A549 (cell line): ENCODE data around the gene KCNV2.

Source experiments
- BHLHE40 ChIP-seq: IDR thresholded peaks from 2 replicates; pipeline ENCODE4 v1.6.1; 2012; ENCODE audit warnings: low read depth, low read length, inconsistent platforms
- CTCF ChIP-seq: fragments of >200 bp; sonication (Bioruptor Twin); formaldehyde crosslinking; IDR thresholded peaks from 3 replicates; pipeline ENCODE4 v1.5.1; 2016
- KDM1A ChIP-seq: fragments of 200-600 bp; sonication (generic); IDR thresholded peaks from 2 replicates; pipeline ENCODE4 v1.6.1; 2016; ENCODE audit warnings: low read depth, mild to moderate bottlenecking
- NFE2L2 ChIP-seq: fragments of 150-350 bp; conservative IDR thresholded peaks from 2 replicates; pipeline ENCODE4 v1.6.1; 2014; ENCODE audit warnings: low read length
- POLR2A ChIP-seq: IDR thresholded peaks from 2 replicates; pipeline ENCODE4 v1.6.1; 2012; ENCODE audit warnings: mild to moderate bottlenecking, low read length
- RAD21 ChIP-seq, 2 experiments: fragments of >200 bp in 1 of 2; sonication (Bioruptor Twin) in 1 of 2; formaldehyde crosslinking in 1 of 2; IDR thresholded peaks in 1 of 2; conservative IDR thresholded peaks in 1 of 2; 2 replicates in 1 of 2; 3 replicates in 1 of 2; pipeline ENCODE4 v1.6.1; 2012 to 2018; ENCODE audit warnings: inconsistent platforms in 1 of 2
- ZSCAN20 ChIP-seq: fragments of 250-450 bp; sonication (Bioruptor Pico); IDR thresholded peaks from 2 replicates; pipeline ENCODE4 v1.8.0; 2022; ENCODE audit warnings: mild to moderate bottlenecking, moderate library complexity
- TF ChIP-seq, protein P1 (sequence below): fragments of 250-450 bp; sonication (Bioruptor Pico); IDR thresholded peaks from 2 replicates; pipeline ENCODE4 v1.5.0; 2021; ENCODE audit warnings: mild to moderate bottlenecking, moderate library complexity, borderline replicate concordance

GRCh38 chr9:2730971-2731370, 13.7 kb downstream of the KCNV2 start:
- TF ChIP-seq ZSCAN20 (CRISPR knock-in tag): no peak
- TF ChIP-seq CTCF: no peak
- TF ChIP-seq POLR2A: no peak
- no peak for TF ChIP-seq BHLHE40
- no peak for TF ChIP-seq RAD21 (conservative IDR thresholded peaks at IDR 0.05 in 1 of 2, IDR thresholded peaks at IDR 0.05 in 1 of 2)
- no peak for TF ChIP-seq KDM1A
- TF ChIP-seq, protein P1, sequence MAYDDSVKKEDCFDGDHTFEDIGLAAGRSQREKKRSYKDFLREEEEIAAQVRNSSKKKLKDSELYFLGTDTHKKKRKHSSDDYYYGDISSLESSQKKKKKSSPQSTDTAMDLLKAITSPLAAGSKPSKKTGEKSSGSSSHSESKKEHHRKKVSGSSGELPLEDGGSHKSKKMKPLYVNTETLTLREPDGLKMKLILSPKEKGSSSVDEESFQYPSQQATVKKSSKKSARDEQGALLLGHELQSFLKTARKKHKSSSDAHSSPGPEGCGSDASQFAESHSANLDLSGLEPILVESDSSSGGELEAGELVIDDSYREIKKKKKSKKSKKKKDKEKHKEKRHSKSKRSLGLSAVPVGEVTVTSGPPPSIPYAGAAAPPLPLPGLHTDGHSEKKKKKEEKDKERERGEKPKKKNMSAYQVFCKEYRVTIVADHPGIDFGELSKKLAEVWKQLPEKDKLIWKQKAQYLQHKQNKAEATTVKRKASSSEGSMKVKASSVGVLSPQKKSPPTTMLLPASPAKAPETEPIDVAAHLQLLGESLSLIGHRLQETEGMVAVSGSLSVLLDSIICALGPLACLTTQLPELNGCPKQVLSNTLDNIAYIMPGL (CRISPR knock-in tag): no peak
- TF ChIP-seq NFE2L2: no peak
